ENCODE results near the gene TRPV4.
"Not testable (repeated sequence)": the region's sequence is repeated elsewhere in the genome, so short reads cannot be mapped to it uniquely, and the experiment has no call there.

The TRPV4 gene

DNA sequence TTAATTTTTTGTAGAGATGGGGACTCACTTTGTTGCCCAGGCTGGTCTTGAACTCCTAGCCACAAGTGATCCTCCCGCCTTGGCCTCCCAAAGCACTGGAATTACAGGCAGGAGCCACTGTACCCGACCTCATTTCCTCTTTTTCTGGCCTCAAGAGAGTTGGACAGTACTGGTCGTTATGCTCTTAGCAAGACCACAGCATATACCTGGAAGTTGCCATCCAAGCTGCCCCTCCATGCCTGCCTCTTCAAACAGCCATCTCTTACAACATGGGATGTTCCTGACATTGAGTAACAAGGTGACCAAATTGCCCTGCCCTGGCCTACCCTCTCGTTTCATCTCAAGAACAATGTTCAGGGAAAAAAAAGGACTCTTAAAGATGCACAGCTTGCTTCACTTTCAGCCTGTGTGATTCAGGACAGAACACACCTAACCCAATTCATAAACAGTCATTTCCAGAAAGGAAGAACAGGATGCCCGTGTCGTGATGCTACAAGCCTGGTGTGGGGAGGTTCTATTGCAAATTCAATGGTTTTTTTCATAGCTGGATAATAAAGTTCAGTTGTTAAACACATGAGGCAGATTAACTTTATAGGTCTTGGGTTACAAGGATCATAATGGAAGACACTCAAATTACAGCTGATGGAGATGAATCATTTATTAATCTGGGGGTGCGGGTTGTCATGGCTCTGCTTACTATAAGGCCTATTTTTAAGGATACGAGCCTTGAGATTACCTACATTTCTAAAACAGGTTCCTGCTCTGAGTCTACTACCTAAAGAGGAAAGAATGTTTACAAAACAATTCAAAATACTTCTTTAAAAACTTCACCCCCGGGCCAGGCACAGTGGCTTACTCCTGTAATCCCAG is 35.2 kb upstream of the TRPV4 start:
- H3K9me3 Mint-ChIP-seq = no peaks in the 10 kb centered on the region
- no peak overlapping the region for H3K27ac Mint-ChIP-seq
- H3K4me1 Mint-ChIP-seq = peaks cover 24% of the 10 kb centered on the region
- DNase-seq (no peak), ATAC-seq (no peak)
- H3K4me3 Mint-ChIP-seq = no peak overlapping the region
- peaks cover 7% of the 10 kb centered on the region for H3K36me3 Mint-ChIP-seq (ENCODE audit: low read depth)
- no peaks in the 10 kb centered on the region for H3K27me3 Mint-ChIP-seq

DNA sequence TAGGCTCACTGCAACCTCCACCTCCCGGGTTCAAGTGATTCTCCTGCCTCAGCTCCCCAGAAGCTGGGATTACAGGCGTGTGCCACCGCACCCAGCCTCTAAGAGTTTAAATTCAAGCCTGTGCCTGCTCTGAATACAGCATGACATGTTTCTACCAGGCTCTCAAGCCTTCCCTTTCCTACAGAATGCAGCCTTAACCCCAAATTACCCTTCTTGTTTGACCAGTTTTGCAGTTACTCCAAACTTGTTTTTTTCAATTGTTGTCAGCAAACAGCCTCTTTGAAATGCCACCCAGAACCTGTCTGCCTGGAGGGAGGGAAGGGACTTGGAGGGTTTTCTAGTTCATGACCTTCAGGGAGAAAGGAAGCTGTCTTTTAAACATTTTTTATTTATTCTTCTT is 31.7 kb upstream of the TRPV4 start:
- no peaks in the 10 kb centered on the region for H3K9me3 Mint-ChIP-seq
- no peak overlapping the region for H3K4me3 Mint-ChIP-seq
- H3K4me1 Mint-ChIP-seq = peaks cover 14% of the 10 kb centered on the region
- DNase-seq (no peak), ATAC-seq (no peak)
- no peaks in the 10 kb centered on the region for H3K27me3 Mint-ChIP-seq
- H3K36me3 Mint-ChIP-seq (ENCODE audit: low read depth) = peaks cover 5% of the 10 kb centered on the region
- no peak overlapping the region for H3K27ac Mint-ChIP-seq

GRCh38 chr12:109863847-109864712 is 30.9 kb upstream of the TRPV4 start:
- Mint-ChIP-seq H3K4me3 (no peak overlapping the region), H3K27ac (no peak overlapping the region), H3K4me1 (peaks cover 14% of the 10 kb centered on the region), H3K27me3 (no peaks in the 10 kb centered on the region), H3K36me3 (ENCODE audit: low read depth) (peaks cover 5% of the 10 kb centered on the region), H3K9me3 (no peaks in the 10 kb centered on the region)
- no peak for ATAC-seq
- no peak for DNase-seq

DNA sequence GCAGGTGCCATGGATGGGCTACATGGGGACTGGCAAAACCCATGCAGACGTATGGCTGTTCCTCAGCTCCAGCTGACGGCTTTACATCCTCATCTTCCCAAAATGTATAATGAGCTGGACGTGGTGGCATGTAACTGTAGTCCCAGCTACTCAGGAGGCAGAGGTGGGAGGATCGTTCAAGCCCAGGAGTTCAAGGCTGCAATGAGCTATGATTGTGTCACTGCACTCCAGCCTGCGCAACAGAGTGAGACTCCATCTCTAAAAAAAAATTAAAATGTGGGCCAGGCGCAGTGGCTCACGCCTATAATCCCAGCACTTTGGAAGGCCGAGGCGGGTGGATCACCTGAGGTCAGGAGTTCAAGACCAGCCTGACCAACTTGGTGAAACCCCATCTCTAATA is 29.3 kb upstream of the TRPV4 start:
- not testable (repeated sequence) for H3K27ac Mint-ChIP-seq, ATAC-seq, H3K4me3 Mint-ChIP-seq

GRCh38 chr12:109861689-109862314 is 28.6 kb upstream of the TRPV4 start:
- Mint-ChIP-seq H3K27ac (no peak overlapping the region), H3K36me3 (ENCODE audit: low read depth) (no peaks in the 10 kb centered on the region), H3K4me3 (no peak overlapping the region), H3K27me3 (no peaks in the 10 kb centered on the region), H3K4me1 (peaks cover 10% of the 10 kb centered on the region), H3K9me3 (no peaks in the 10 kb centered on the region)
- ATAC-seq = peak; percentile 27
- no peak for DNase-seq

More for the DNA sequence above, 29.3 kb upstream of the TRPV4 start:
- H3K36me3 Mint-ChIP-seq (ENCODE audit: low read depth); DNase-seq; H3K4me1 Mint-ChIP-seq; H3K27me3 Mint-ChIP-seq; H3K9me3 Mint-ChIP-seq: not testable (repeated sequence)

DNA sequence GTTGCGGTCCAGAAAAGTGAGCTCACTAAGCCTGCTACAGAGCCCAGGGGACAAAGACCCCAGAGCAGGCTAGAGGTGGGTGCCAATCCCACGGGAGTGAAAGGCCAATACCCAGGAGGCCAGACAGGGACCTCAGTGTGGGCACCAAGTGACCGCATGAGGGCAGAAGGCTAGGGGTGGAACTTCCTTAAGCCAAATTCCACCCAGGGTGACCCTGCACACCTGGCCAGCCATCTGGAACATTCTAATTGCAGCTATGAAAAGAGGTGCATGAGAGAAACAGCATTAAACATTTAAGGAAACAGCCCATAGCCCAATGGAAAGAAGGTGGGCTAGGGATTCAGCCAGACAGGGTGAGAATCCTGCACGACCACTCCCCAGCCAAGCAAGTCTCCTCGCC is 27.8 kb upstream of the TRPV4 start:
- H3K36me3 Mint-ChIP-seq (ENCODE audit: low read depth) = no peaks in the 10 kb centered on the region
- DNase-seq (no peak), ATAC-seq (no peak)
- no peak overlapping the region for H3K4me3 Mint-ChIP-seq
- no peak overlapping the region for H3K27ac Mint-ChIP-seq
- H3K9me3 Mint-ChIP-seq = no peaks in the 10 kb centered on the region
- peaks cover 10% of the 10 kb centered on the region for H3K4me1 Mint-ChIP-seq
- no peaks in the 10 kb centered on the region for H3K27me3 Mint-ChIP-seq

DNA sequence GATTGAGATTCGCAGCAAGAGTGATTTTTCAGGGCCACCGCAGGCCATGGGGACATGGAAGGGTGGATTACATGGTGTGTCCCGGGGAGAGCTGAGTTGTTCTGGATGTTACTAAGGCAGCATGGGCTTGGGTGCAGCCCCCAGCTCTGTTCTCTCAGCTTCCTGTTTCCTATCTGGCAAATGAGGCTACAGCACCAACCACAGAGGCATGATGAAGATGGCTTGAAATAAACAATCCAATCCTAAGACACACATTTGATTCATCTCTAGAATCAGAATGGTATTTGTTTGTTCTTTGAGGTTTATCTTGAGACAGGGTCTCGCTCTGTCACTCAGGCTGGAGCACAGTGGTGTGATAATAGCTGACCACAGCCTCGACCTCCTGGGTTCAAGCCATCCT is 25.6 kb upstream of the TRPV4 start:
- no peak for ATAC-seq
- DNase-seq = no peak
- Mint-ChIP-seq H3K27ac (no peak overlapping the region), H3K4me1 (no peaks in the 10 kb centered on the region), H3K9me3 (no peaks in the 10 kb centered on the region), H3K4me3 (no peak overlapping the region), H3K27me3 (no peaks in the 10 kb centered on the region), H3K36me3 (ENCODE audit: low read depth) (no peaks in the 10 kb centered on the region)

DNA sequence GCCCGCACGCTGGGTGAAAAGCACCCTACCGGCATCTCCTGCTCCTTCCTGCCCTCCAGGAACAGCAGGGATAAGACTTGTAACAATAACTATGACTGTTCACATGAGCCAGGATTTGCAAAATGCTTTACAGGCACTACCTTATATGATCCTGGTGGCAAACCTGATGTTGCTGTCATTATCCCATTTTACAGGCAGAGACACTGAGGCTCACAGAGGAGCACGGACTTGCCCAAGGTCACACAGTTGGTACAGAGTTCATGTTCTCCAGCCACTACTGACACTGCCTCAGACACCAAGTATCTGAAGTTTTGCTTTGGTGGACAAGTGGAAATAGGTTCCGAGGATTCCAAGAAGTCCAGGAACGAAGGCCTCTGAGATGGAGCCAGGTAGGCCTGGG is 24.5 kb upstream of the TRPV4 start:
- no peaks in the 10 kb centered on the region for H3K9me3 Mint-ChIP-seq
- no peak overlapping the region for H3K27ac Mint-ChIP-seq
- ATAC-seq (no peak), DNase-seq (no peak)
- no peaks in the 10 kb centered on the region for H3K36me3 Mint-ChIP-seq (ENCODE audit: low read depth)
- no peaks in the 10 kb centered on the region for H3K4me1 Mint-ChIP-seq
- H3K4me3 Mint-ChIP-seq = no peak overlapping the region
- H3K27me3 Mint-ChIP-seq = no peaks in the 10 kb centered on the region

GRCh38 chr12:109855377-109855776 is 22.2 kb upstream of the TRPV4 start:
- H3K4me3 Mint-ChIP-seq = no peak overlapping the region
- H3K27ac Mint-ChIP-seq = no peak overlapping the region
- no peaks in the 10 kb centered on the region for H3K27me3 Mint-ChIP-seq
- H3K36me3 Mint-ChIP-seq (ENCODE audit: low read depth) = peaks cover 6% of the 10 kb centered on the region
- no peaks in the 10 kb centered on the region for H3K4me1 Mint-ChIP-seq
- DNase-seq = no peak
- no peaks in the 10 kb centered on the region for H3K9me3 Mint-ChIP-seq
- ATAC-seq = no peak

GRCh38 chr12:109850518-109850917 is 17.3 kb upstream of the TRPV4 start:
- not testable (repeated sequence) for ATAC-seq; H3K4me3 Mint-ChIP-seq; H3K36me3 Mint-ChIP-seq (ENCODE audit: low read depth); H3K4me1 Mint-ChIP-seq; H3K27me3 Mint-ChIP-seq; DNase-seq; H3K9me3 Mint-ChIP-seq; H3K27ac Mint-ChIP-seq

GRCh38 chr12:109847142-109847735 is 14.0 kb upstream of the TRPV4 start:
- H3K4me1 Mint-ChIP-seq = peaks cover 2% of the 10 kb centered on the region
- no peaks in the 10 kb centered on the region for H3K9me3 Mint-ChIP-seq
- no peak overlapping the region for H3K27ac Mint-ChIP-seq
- no peaks in the 10 kb centered on the region for H3K27me3 Mint-ChIP-seq
- H3K36me3 Mint-ChIP-seq (ENCODE audit: low read depth) = peaks cover 2% of the 10 kb centered on the region
- ATAC-seq (no peak), DNase-seq (no peak)
- H3K4me3 Mint-ChIP-seq = no peak overlapping the region

- no peaks in the 10 kb centered on the region for H3K9me3 Mint-ChIP-seq
- no peaks in the 10 kb centered on the region for H3K36me3 Mint-ChIP-seq (ENCODE audit: low read depth)
- H3K27ac Mint-ChIP-seq = peak overlapping the region; percentile 35
- H3K27me3 Mint-ChIP-seq = no peaks in the 10 kb centered on the region
- H3K4me3 Mint-ChIP-seq = peak overlapping the region; percentile 21
- DNase-seq (no peak), ATAC-seq (no peak)
- peaks cover 2% of the 10 kb centered on the region for H3K4me1 Mint-ChIP-seq
These were observed 12.6 kb upstream of the TRPV4 start for GRCh38 chr12:109845824-109846205.

GRCh38 chr12:109844983-109845823 is 12.0 kb upstream of the TRPV4 start:
- no peaks in the 10 kb centered on the region for H3K9me3 Mint-ChIP-seq
- peak overlapping the region; percentile 21 for H3K4me3 Mint-ChIP-seq
- DNase-seq (peak; percentile 95), ATAC-seq (peak; percentile 96)
- peak overlapping the region; percentile 35 for H3K27ac Mint-ChIP-seq
- no peaks in the 10 kb centered on the region for H3K36me3 Mint-ChIP-seq (ENCODE audit: low read depth)
- H3K4me1 Mint-ChIP-seq = peaks cover 2% of the 10 kb centered on the region
- no peaks in the 10 kb centered on the region for H3K27me3 Mint-ChIP-seq

DNA sequence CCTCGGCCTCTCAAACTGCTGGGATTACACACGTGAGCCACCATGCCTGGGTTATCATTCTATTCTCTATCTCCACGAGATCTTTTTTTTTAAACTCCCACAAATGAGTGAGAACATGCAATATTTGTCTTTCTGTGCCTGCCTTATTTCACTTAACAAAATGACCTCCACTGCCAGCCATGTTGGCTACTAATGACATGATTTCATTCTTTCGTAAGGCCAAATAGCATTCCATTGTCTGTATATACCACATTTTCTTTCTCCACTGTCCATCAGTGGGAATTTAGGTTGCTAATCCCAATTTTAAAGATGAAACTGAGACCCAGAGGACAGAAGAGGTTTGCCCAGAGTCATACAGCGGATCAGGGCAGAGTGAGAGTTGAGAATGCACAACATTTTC is 10.9 kb upstream of the TRPV4 start:
- DNase-seq = no peak
- H3K36me3 Mint-ChIP-seq (ENCODE audit: low read depth) = no peaks in the 10 kb centered on the region
- H3K4me1 Mint-ChIP-seq = peaks cover 2% of the 10 kb centered on the region
- ATAC-seq = no peak
- no peak overlapping the region for H3K27ac Mint-ChIP-seq
- no peak overlapping the region for H3K4me3 Mint-ChIP-seq
- no peaks in the 10 kb centered on the region for H3K9me3 Mint-ChIP-seq
- no peaks in the 10 kb centered on the region for H3K27me3 Mint-ChIP-seq
